Measurements from ENCODE around the gene DMRT2. TPM values are rescaled to one million over a fixed set of nuclear protein-coding genes. Genes with fewer than 3 reads are reported as not detected.

DMRT2 gene
- total and polyA plus RNA-seq, 5 donors from 2014 or later, result not detected

GRCh38 chr9:1053986-1054425 is 3.8 kb downstream of the DMRT2 start:
- Mint-ChIP-seq H3K36me3 (no peaks in the 10 kb centered on the region), H3K27me3 (peaks cover 83% of the 10 kb centered on the region), H3K9me3 (peaks cover 0 to 13% (median 4%) of the 10 kb centered on the region in 7 donors), H3K27ac (no peak overlapping the region), H3K4me3 (no peak overlapping the region), H3K4me1 (peaks cover 3 to 28% (median 14%) of the 10 kb centered on the region in 4 donors)
- no peaks in the 10 kb centered on the region for H3K36me3 ChIP-seq (ENCODE audit: control insufficient read depth, insufficient read depth, low read length)
- no peak overlapping the region for H3K27ac ChIP-seq (ENCODE audit: insufficient read depth, low read length, poor library complexity, severe bottlenecking)
- peaks cover 24% of the 10 kb centered on the region for H3K4me1 ChIP-seq (ENCODE audit: control insufficient read depth, insufficient read depth, low read length, poor library complexity, severe bottlenecking)
- ATAC-seq (ENCODE audit: low read depth in 2 of 2) (no peak), DNase-seq (no peak)
- no peak overlapping the region for H3K4me3 ChIP-seq (ENCODE audit: low read depth, low read length)
- peaks cover 46% of the 10 kb centered on the region for H3K27me3 ChIP-seq (ENCODE audit: control insufficient read depth, insufficient read depth, low read length)
- H3K9me3 ChIP-seq (ENCODE audit: control insufficient read depth in 2 of 2, low read length in 2 of 2), result peaks cover 0 to under 1% of the 10 kb centered on the region in 2 experiments

- no peak for DNase-seq
- no peaks in the 10 kb centered on the region for H3K9me3 ChIP-seq (ENCODE audit: control insufficient read depth in 2 of 2, low read length in 2 of 2)
- H3K27ac ChIP-seq (ENCODE audit: insufficient read depth, low read length, poor library complexity, severe bottlenecking), result no peak overlapping the region
- no peak for ATAC-seq (ENCODE audit: low read depth in 2 of 2)
- no peak overlapping the region for H3K27ac Mint-ChIP-seq
- H3K4me3 Mint-ChIP-seq, result no peak overlapping the region
- no peak overlapping the region for H3K4me3 ChIP-seq (ENCODE audit: low read depth, low read length)
- H3K36me3 Mint-ChIP-seq, result no peaks in the 10 kb centered on the region
- H3K27me3 ChIP-seq (ENCODE audit: control insufficient read depth, insufficient read depth, low read length), result peaks cover 37% of the 10 kb centered on the region
- H3K4me1 ChIP-seq (ENCODE audit: control insufficient read depth, insufficient read depth, low read length, poor library complexity, severe bottlenecking), result peaks cover 20% of the 10 kb centered on the region
- H3K4me1 Mint-ChIP-seq, result peaks cover 0 to 18% (median 6%) of the 10 kb centered on the region in 4 donors
- no peaks in the 10 kb centered on the region for H3K36me3 ChIP-seq (ENCODE audit: control insufficient read depth, insufficient read depth, low read length)
- H3K9me3 Mint-ChIP-seq, result peaks cover 0 to 10% (median 0%) of the 10 kb centered on the region in 7 donors
- peaks cover 73% of the 10 kb centered on the region for H3K27me3 Mint-ChIP-seq
These were observed 5.0 kb downstream of the DMRT2 start for GRCh38 chr9:1055166-1055565.

GRCh38 chr9:1057910-1058309 is 7.8 kb downstream of the DMRT2 start:
- no peak overlapping the region for H3K4me3 ChIP-seq (ENCODE audit: low read depth, low read length)
- H3K27me3 Mint-ChIP-seq, result peaks cover 54% of the 10 kb centered on the region
- H3K36me3 ChIP-seq (ENCODE audit: control insufficient read depth, insufficient read depth, low read length), result no peaks in the 10 kb centered on the region
- no peaks in the 10 kb centered on the region for H3K9me3 ChIP-seq (ENCODE audit: control insufficient read depth in 2 of 2, low read length in 2 of 2)
- H3K4me3 Mint-ChIP-seq, result no peak overlapping the region
- no peak overlapping the region for H3K27ac Mint-ChIP-seq
- ATAC-seq (ENCODE audit: low read depth in 2 of 2) (no peak), DNase-seq (no peak)
- H3K27ac ChIP-seq (ENCODE audit: insufficient read depth, low read length, poor library complexity, severe bottlenecking), result no peak overlapping the region
- H3K27me3 ChIP-seq (ENCODE audit: control insufficient read depth, insufficient read depth, low read length), result peaks cover 29% of the 10 kb centered on the region
- H3K4me1 Mint-ChIP-seq, result no peaks in the 10 kb centered on the region
- peaks cover 0 to 6% (median 0%) of the 10 kb centered on the region in 7 donors for H3K9me3 Mint-ChIP-seq
- peaks cover under 1% of the 10 kb centered on the region for H3K4me1 ChIP-seq (ENCODE audit: control insufficient read depth, insufficient read depth, low read length, poor library complexity, severe bottlenecking)
- no peaks in the 10 kb centered on the region for H3K36me3 Mint-ChIP-seq

GRCh38 chr9:1058826-1059487 is 8.8 kb downstream of the DMRT2 start:
- Histone ChIP-seq H3K27ac (ENCODE audit: insufficient read depth, low read length, poor library complexity, severe bottlenecking) (no peak overlapping the region), H3K36me3 (ENCODE audit: control insufficient read depth, insufficient read depth, low read length) (no peaks in the 10 kb centered on the region), H3K9me3 (ENCODE audit: control insufficient read depth in 2 of 2, low read length in 2 of 2) (no peaks in the 10 kb centered on the region), H3K27me3 (ENCODE audit: control insufficient read depth, insufficient read depth, low read length) (peaks cover 23% of the 10 kb centered on the region), H3K4me3 (ENCODE audit: low read depth, low read length) (no peak overlapping the region), H3K4me1 (ENCODE audit: control insufficient read depth, insufficient read depth, low read length, poor library complexity, severe bottlenecking) (no peaks in the 10 kb centered on the region)
- peaks cover 44% of the 10 kb centered on the region for H3K27me3 Mint-ChIP-seq
- H3K4me1 Mint-ChIP-seq, result no peaks in the 10 kb centered on the region
- no peaks in the 10 kb centered on the region for H3K36me3 Mint-ChIP-seq
- no peak overlapping the region for H3K4me3 Mint-ChIP-seq
- no peak overlapping the region for H3K27ac Mint-ChIP-seq
- no peak for DNase-seq
- peaks cover 0 to 1% (median 0%) of the 10 kb centered on the region in 7 donors for H3K9me3 Mint-ChIP-seq
- ATAC-seq (ENCODE audit: low read depth in 2 of 2), result no peak

- no peaks in the 10 kb centered on the region for H3K4me1 Mint-ChIP-seq
- no peaks in the 10 kb centered on the region for H3K36me3 Mint-ChIP-seq
- H3K9me3 ChIP-seq (ENCODE audit: control insufficient read depth in 2 of 2, low read length in 2 of 2), result no peaks in the 10 kb centered on the region
- no peak overlapping the region for H3K4me3 Mint-ChIP-seq
- no peak overlapping the region for H3K27ac ChIP-seq (ENCODE audit: insufficient read depth, low read length, poor library complexity, severe bottlenecking)
- no peak for ATAC-seq (ENCODE audit: low read depth in 2 of 2)
- peaks cover 0 to 6% (median 0%) of the 10 kb centered on the region in 7 donors for H3K9me3 Mint-ChIP-seq
- no peak overlapping the region for H3K27ac Mint-ChIP-seq
- H3K36me3 ChIP-seq (ENCODE audit: control insufficient read depth, insufficient read depth, low read length), result no peaks in the 10 kb centered on the region
- no peaks in the 10 kb centered on the region for H3K27me3 ChIP-seq (ENCODE audit: control insufficient read depth, insufficient read depth, low read length)
- peaks cover 9% of the 10 kb centered on the region for H3K27me3 Mint-ChIP-seq
- DNase-seq, result no peak
- no peak overlapping the region for H3K4me3 ChIP-seq (ENCODE audit: low read depth, low read length)
- H3K4me1 ChIP-seq (ENCODE audit: control insufficient read depth, insufficient read depth, low read length, poor library complexity, severe bottlenecking), result no peaks in the 10 kb centered on the region
These were observed 15.0 kb downstream of the DMRT2 start for GRCh38 chr9:1065130-1065529.

- ATAC-seq (ENCODE audit: low read depth in 2 of 2), result no peak
- no peaks in the 10 kb centered on the region for H3K27me3 ChIP-seq (ENCODE audit: control insufficient read depth, insufficient read depth, low read length)
- H3K4me3 ChIP-seq (ENCODE audit: low read depth, low read length), result no peak overlapping the region
- H3K27ac ChIP-seq (ENCODE audit: insufficient read depth, low read length, poor library complexity, severe bottlenecking), result no peak overlapping the region
- Mint-ChIP-seq H3K4me3 (no peak overlapping the region), H3K27me3 (peaks cover 5% of the 10 kb centered on the region), H3K36me3 (no peaks in the 10 kb centered on the region), H3K4me1 (no peaks in the 10 kb centered on the region), H3K9me3 (peaks cover 0 to 6% (median 0%) of the 10 kb centered on the region in 7 donors), H3K27ac (no peak overlapping the region)
- no peaks in the 10 kb centered on the region for H3K9me3 ChIP-seq (ENCODE audit: control insufficient read depth in 2 of 2, low read length in 2 of 2)
- H3K4me1 ChIP-seq (ENCODE audit: control insufficient read depth, insufficient read depth, low read length, poor library complexity, severe bottlenecking), result no peaks in the 10 kb centered on the region
- H3K36me3 ChIP-seq (ENCODE audit: control insufficient read depth, insufficient read depth, low read length), result no peaks in the 10 kb centered on the region
- DNase-seq, result no peak
These were observed 20.5 kb downstream of the DMRT2 start for GRCh38 chr9:1070692-1071091.

- Histone ChIP-seq H3K4me1 (ENCODE audit: control insufficient read depth, insufficient read depth, low read length, poor library complexity, severe bottlenecking) (no peaks in the 10 kb centered on the region), H3K27ac (ENCODE audit: insufficient read depth, low read length, poor library complexity, severe bottlenecking) (no peak overlapping the region), H3K9me3 (ENCODE audit: control insufficient read depth in 2 of 2, low read length in 2 of 2) (no peaks in the 10 kb centered on the region), H3K27me3 (ENCODE audit: control insufficient read depth, insufficient read depth, low read length) (no peaks in the 10 kb centered on the region), H3K4me3 (ENCODE audit: low read depth, low read length) (no peak overlapping the region), H3K36me3 (ENCODE audit: control insufficient read depth, insufficient read depth, low read length) (no peaks in the 10 kb centered on the region)
- Mint-ChIP-seq H3K36me3 (no peaks in the 10 kb centered on the region), H3K4me3 (no peak overlapping the region), H3K4me1 (no peaks in the 10 kb centered on the region), H3K27me3 (peaks cover 9% of the 10 kb centered on the region), H3K27ac (no peak overlapping the region), H3K9me3 (peaks cover 0 to 6% (median 0%) of the 10 kb centered on the region in 7 donors)
- ATAC-seq (ENCODE audit: low read depth in 2 of 2) (no peak), DNase-seq (no peak)
These were observed 21.6 kb downstream of the DMRT2 start for GRCh38 chr9:1071730-1072129.

- peaks cover 5% of the 10 kb centered on the region for H3K27me3 Mint-ChIP-seq
- DNase-seq, result no peak
- H3K36me3 Mint-ChIP-seq, result no peaks in the 10 kb centered on the region
- no peak for ATAC-seq (ENCODE audit: low read depth in 2 of 2)
- no peak overlapping the region for H3K4me3 Mint-ChIP-seq
- Histone ChIP-seq H3K4me3 (ENCODE audit: low read depth, low read length) (no peak overlapping the region), H3K36me3 (ENCODE audit: control insufficient read depth, insufficient read depth, low read length) (no peaks in the 10 kb centered on the region), H3K27ac (ENCODE audit: insufficient read depth, low read length, poor library complexity, severe bottlenecking) (no peak overlapping the region), H3K4me1 (ENCODE audit: control insufficient read depth, insufficient read depth, low read length, poor library complexity, severe bottlenecking) (no peaks in the 10 kb centered on the region), H3K27me3 (ENCODE audit: control insufficient read depth, insufficient read depth, low read length) (no peaks in the 10 kb centered on the region), H3K9me3 (ENCODE audit: control insufficient read depth in 2 of 2, low read length in 2 of 2) (no peaks in the 10 kb centered on the region)
- peaks cover 0 to 6% (median 0%) of the 10 kb centered on the region in 7 donors for H3K9me3 Mint-ChIP-seq
- H3K4me1 Mint-ChIP-seq, result no peaks in the 10 kb centered on the region
- H3K27ac Mint-ChIP-seq, result no peak overlapping the region
These were observed 23.3 kb downstream of the DMRT2 start for GRCh38 chr9:1073497-1073896.

Measured in CD4-positive, CD25-positive, alpha-beta regulatory T cell (primary cell).